Thoracic aorta (tissue), 2 donors: ENCODE data around the gene TLE4. TPM values are rescaled to one million over a fixed set of nuclear protein-coding genes. Genes with fewer than 3 reads are reported as not detected.

ENCODE experiments used
- ATAC-seq: fragments of 150-250 bp; one replicate; pipeline ENCODE4 v1.8.0; 2017; ENCODE audit warnings: low read depth; ENCODE audit not compliant: insufficient number of reproducible peaks, low FRiP score
- DNase-seq: peaks from one replicate; pipeline ENCODE4 v3.0.0-alpha.2; 2020; ENCODE audit warnings: low spot score
- H3K27ac ChIP-seq, 2 donors: fragments of 200-600 bp; sonication (generic); 1 replicate in 1 of 2; 2 replicates in 1 of 2; pipeline ENCODE4 v1.5.1; 2016; ENCODE audit warnings: mild to moderate bottlenecking in 2 of 2, moderate library complexity in 2 of 2
- H3K27me3 ChIP-seq: fragments of 200-600 bp; sonication (generic); replicated peaks from 2 replicates; pipeline ENCODE4 v1.6.0; 2016; ENCODE audit warnings: mild to moderate bottlenecking; ENCODE audit not compliant: insufficient read depth
- H3K36me3 ChIP-seq: fragments of 200-600 bp; sonication (generic); one replicate; pipeline ENCODE4 v1.5.1; 2016
- H3K4me1 ChIP-seq, 2 donors: fragments of 200-600 bp; sonication (generic); 1 replicate in 1 of 2; 2 replicates in 1 of 2; pipeline versions ENCODE4 v1.5.1 to v1.6.0; 2016; ENCODE audit warnings: low read depth in 2 of 2, mild to moderate bottlenecking in 1 of 2; ENCODE audit not compliant: control insufficient read depth in 1 of 2
- H3K4me3 ChIP-seq: fragments of 200-600 bp; sonication (generic); 2 replicates; pipeline ENCODE4 v1.5.1; 2016; ENCODE audit warnings: mild to moderate bottlenecking
- H3K9me3 ChIP-seq: fragments of 200-600 bp; sonication (generic); 2 replicates; pipeline ENCODE4 v1.5.1; 2016
- total RNA-seq, 2 donors: library from RNA; depleted of rRNA; stranded (reverse); fragments of >200 nt; gene quantifications; one replicate each; pipeline versions ENCODE4 v1.1.0 to v1.2.3, GENCODE V29; 2016
- TF ChIP-seq, protein P1 (sequence below): fragments of 200-600 bp; sonication (generic); IDR thresholded peaks from one replicate; pipeline ENCODE4 v1.5.1; 2019; ENCODE audit warnings: antibody characterized with exemption

The TLE4 gene
- total RNA-seq, 2 donors from 2014 or later = 19.7 to 44.1 TPM

- no peak for ATAC-seq
- no peaks in the 10 kb centered on the region for H3K36me3 ChIP-seq
- TF ChIP-seq, protein P1, sequence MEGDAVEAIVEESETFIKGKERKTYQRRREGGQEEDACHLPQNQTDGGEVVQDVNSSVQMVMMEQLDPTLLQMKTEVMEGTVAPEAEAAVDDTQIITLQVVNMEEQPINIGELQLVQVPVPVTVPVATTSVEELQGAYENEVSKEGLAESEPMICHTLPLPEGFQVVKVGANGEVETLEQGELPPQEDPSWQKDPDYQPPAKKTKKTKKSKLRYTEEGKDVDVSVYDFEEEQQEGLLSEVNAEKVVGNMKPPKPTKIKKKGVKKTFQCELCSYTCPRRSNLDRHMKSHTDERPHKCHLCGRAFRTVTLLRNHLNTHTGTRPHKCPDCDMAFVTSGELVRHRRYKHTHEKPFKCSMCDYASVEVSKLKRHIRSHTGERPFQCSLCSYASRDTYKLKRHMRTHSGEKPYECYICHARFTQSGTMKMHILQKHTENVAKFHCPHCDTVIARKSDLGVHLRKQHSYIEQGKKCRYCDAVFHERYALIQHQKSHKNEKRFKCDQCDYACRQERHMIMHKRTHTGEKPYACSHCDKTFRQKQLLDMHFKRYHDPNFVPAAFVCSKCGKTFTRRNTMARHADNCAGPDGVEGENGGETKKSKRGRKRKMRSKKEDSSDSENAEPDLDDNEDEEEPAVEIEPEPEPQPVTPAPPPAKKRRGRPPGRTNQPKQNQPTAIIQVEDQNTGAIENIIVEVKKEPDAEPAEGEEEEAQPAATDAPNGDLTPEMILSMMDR = no peak
- no peaks in the 10 kb centered on the region for H3K9me3 ChIP-seq
- H3K27me3 ChIP-seq = no peaks in the 10 kb centered on the region
- H3K4me3 ChIP-seq = no peak overlapping the region
- H3K4me1 ChIP-seq = peaks cover 5 to 18% of the 10 kb centered on the region in 2 donors
- no peak for DNase-seq
- no peak overlapping the region for H3K27ac ChIP-seq
Measured at GRCh38 chr9:79617395-79617794, 45.6 kb downstream of the TLE4 start.

GRCh38 chr9:79619930-79620329, 48.2 kb downstream of the TLE4 start:
- Histone ChIP-seq H3K4me1 (peaks cover 5 to 16% of the 10 kb centered on the region in 2 donors), H3K4me3 (no peak overlapping the region), H3K27ac (no peak overlapping the region), H3K9me3 (no peaks in the 10 kb centered on the region), H3K27me3 (no peaks in the 10 kb centered on the region), H3K36me3 (no peaks in the 10 kb centered on the region)
- TF ChIP-seq, protein P1 = no peak
- ATAC-seq (no peak), DNase-seq (no peak)

DNA sequence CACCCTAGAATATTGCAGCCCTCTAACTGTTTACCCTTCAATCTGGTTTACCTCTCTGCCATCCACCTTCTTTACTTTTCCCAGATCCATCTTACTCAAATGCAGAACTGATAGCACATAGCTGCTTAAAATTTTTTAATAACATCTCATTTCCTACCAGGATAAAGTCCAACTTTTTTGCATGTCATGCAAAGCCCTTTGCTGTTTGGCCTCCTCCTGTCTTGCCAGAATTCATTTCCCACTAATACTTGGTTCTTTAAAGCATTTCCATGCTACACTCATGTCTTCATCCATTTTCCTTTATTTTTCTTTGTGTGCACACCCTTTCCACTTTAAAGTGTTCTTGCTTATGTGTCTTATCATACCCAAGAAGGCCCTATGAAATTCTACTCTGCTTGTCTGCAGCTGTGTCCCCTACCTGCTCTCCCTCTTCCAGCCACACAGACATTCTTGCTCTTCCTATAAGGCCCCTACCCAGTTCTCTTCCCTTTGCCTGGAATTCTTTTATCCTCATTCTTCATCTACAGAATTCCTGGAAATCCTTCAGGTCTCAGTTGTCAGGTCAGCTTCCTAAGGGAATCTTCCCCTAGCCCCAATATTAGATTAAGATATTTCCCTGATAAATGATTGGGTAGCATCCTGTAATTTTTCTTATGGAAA, 50.3 kb downstream of the TLE4 start:
- no peaks in the 10 kb centered on the region for H3K9me3 ChIP-seq
- H3K27me3 ChIP-seq = no peaks in the 10 kb centered on the region
- no peak overlapping the region for H3K27ac ChIP-seq
- no peaks in the 10 kb centered on the region for H3K36me3 ChIP-seq
- H3K4me1 ChIP-seq = peaks cover 2 to 5% of the 10 kb centered on the region in 2 donors
- no peak overlapping the region for H3K4me3 ChIP-seq
- TF ChIP-seq, protein P1 = no peak
- ATAC-seq (no peak), DNase-seq (no peak)

GRCh38 chr9:79623799-79624721, 52.3 kb downstream of the TLE4 start:
- no peak overlapping the region for H3K27ac ChIP-seq
- no peaks in the 10 kb centered on the region for H3K9me3 ChIP-seq
- no peak for DNase-seq
- H3K27me3 ChIP-seq = no peaks in the 10 kb centered on the region
- H3K4me3 ChIP-seq = no peak overlapping the region
- no peak for ATAC-seq
- no peaks in the 10 kb centered on the region for H3K36me3 ChIP-seq
- TF ChIP-seq, protein P1 = no peak
- no peaks in the 10 kb centered on the region for H3K4me1 ChIP-seq

DNA sequence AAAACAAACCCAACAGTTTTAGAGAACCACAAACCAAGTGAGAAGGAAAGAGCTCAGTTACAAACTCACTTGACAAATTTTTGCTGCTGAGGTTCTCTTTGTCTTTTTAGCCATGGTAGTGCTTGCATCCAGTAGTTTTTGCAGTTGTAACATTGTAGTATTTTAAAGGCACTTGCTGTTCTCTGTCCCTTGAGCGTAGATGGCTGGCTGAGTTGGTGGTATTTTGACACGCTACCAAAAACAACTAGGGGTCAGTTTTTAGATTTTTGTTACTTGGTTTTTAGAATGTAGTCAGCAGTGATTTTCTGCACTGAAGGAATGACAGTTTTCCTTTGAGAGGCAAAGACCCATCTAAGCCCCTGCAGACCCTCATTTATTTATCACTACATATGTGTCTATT, 58.0 kb downstream of the TLE4 start:
- TF ChIP-seq, protein P1 = no peak
- H3K9me3 ChIP-seq = no peaks in the 10 kb centered on the region
- H3K27ac ChIP-seq = no peak overlapping the region
- H3K36me3 ChIP-seq = no peaks in the 10 kb centered on the region
- H3K4me1 ChIP-seq = peaks cover 0 to 7% of the 10 kb centered on the region in 2 donors
- H3K27me3 ChIP-seq = no peaks in the 10 kb centered on the region
- H3K4me3 ChIP-seq = no peak overlapping the region
- ATAC-seq = no peak
- no peak for DNase-seq
